ENCODE measurements around the gene CDIPT. TPM values are rescaled to one million over a fixed set of nuclear protein-coding genes. Genes with fewer than 3 reads are reported as not detected.

The CDIPT gene
- total and polyA plus RNA-seq, 2 of the 4 experiments (the other 2 are of a cell fraction), result 47.1 to 100 TPM

GRCh38 chr16:29901607-29901945, 38.5 kb upstream of the CDIPT start:
- 89% methylated on average over 18 of the region's 19 CpGs; no CpG with 5 or more reads in 1 of the 2 experiments for WGBS, 2 experiments (ENCODE audit: extremely low coverage in 2 of 2, insufficient read length in 1 of 2)
- Histone ChIP-seq H3K4me2 (ENCODE audit: low read depth, low read length) (peak overlapping the region; percentile 82), H3K9me1 (ENCODE audit: insufficient read depth, low read length) (peaks cover 12% of the 10 kb centered on the region)

More at GRCh38 chr16:29901607-29901945, 38.5 kb upstream of the CDIPT start:
- in situ Hi-C loops (cut with MboI; ENCODE audit: low sequenced_read_pairs), result no loop called here
- Histone ChIP-seq H3K4me3 (ENCODE audit: insufficient read depth, low read depth, low read length) (peak overlapping the region; percentile 87), H3K23ac (ENCODE audit: low read depth, low read length) (no peak overlapping the region), H3K9me3 (ENCODE audit: control insufficient read depth, insufficient read depth, low read length) (no peaks in the 10 kb centered on the region), H3K9ac (ENCODE audit: low read depth, low read length) (peak overlapping the region; percentile 84; the same call in 1 of the 2 replicates), H2AK9ac (replicated peaks; ENCODE audit: low read depth, low read length, poor library complexity) (no peak overlapping the region), H4K5ac (ENCODE audit: low read depth, low read length) (no peak overlapping the region), H3K14ac (replicated peaks; ENCODE audit: low read depth, low read length) (no peak overlapping the region), H3K56ac (ENCODE audit: extremely low read depth, insufficient read depth, low read length) (no peak overlapping the region), H2BK20ac (ENCODE audit: low read depth, low read length) (no peak overlapping the region), H3K36me3 (ENCODE audit: control insufficient read depth, insufficient read depth, low read length) (peaks cover 11% of the 10 kb centered on the region), H3K4ac (ENCODE audit: low read depth, low read length) (no peak overlapping the region), H4K20me1 (ENCODE audit: insufficient read depth, low read length) (peaks cover 10% of the 10 kb centered on the region), H3K18ac (ENCODE audit: low read depth, low read length) (no peak overlapping the region), H4K91ac (ENCODE audit: insufficient read depth, low read depth, low read length) (no peak overlapping the region), H2BK120ac (ENCODE audit: low read depth, low read length) (no peak overlapping the region), H3K27ac (ENCODE audit: insufficient read depth, low read length) (peak overlapping the region; percentile 88), H2BK5ac (ENCODE audit: low read depth, low read length, poor library complexity, severe bottlenecking) (peak overlapping the region; percentile 87), H2AK5ac (ENCODE audit: low read depth, low read length) (no peak overlapping the region), H3K4me1 (ENCODE audit: control insufficient read depth, insufficient read depth, low read length) (peaks cover 10% of the 10 kb centered on the region), H3K27me3 (ENCODE audit: control insufficient read depth, insufficient read depth, low read length) (peaks cover 5% of the 10 kb centered on the region; the same call in 1 of the 2 replicates), H2AFZ (replicated peaks; ENCODE audit: low read length, poor library complexity) (peak overlapping the region; percentile 97), H2BK15ac (ENCODE audit: low read depth, low read length) (no peak overlapping the region), H3K79me1 (ENCODE audit: low read depth in 1 of 2, low read length in 2 of 2) (peaks cover 13 to 31% of the 10 kb centered on the region in 2 experiments), H4K8ac (ENCODE audit: low read depth in 2 of 2, low read length in 2 of 2) (no peak overlapping the region)
- CTCF ChIA-PET, result no interaction called here
- TF ChIP-seq NFE2L2 (IDR thresholded peaks at IDR 0.05; ENCODE audit: low read depth, low read length), result no peak
- no peak for TF ChIP-seq RAD21 (IDR thresholded peaks at IDR 0.05; ENCODE audit: low read length)
- no peak for TF ChIP-seq BHLHE40 (IDR thresholded peaks at IDR 0.05; ENCODE audit: low read depth, low read length)
- TF ChIP-seq RFX5 (IDR thresholded peaks at IDR 0.05; ENCODE audit: low read depth, low read length), result no peak
- TF ChIP-seq POLR2A (IDR thresholded peaks at IDR 0.05; ENCODE audit: low read depth, low read length), result no peak
- no peak for TF ChIP-seq ELK1 (IDR thresholded peaks at IDR 0.05; ENCODE audit: borderline replicate concordance, low read depth, low read length)
- no peak for TF ChIP-seq CHD1 (IDR thresholded peaks at IDR 0.05; ENCODE audit: low read depth, low read length)
- no peak for TF ChIP-seq SMC3 (IDR thresholded peaks at IDR 0.05; ENCODE audit: low read depth, low read length)
- TF ChIP-seq USF2 (IDR thresholded peaks at IDR 0.05; ENCODE audit: low read depth, low read length), result no peak
- no peak for TF ChIP-seq MAZ (IDR thresholded peaks at IDR 0.05; ENCODE audit: borderline replicate concordance, low read depth, low read length)
- TF ChIP-seq MXI1 (IDR thresholded peaks at IDR 0.05; ENCODE audit: borderline replicate concordance, low read depth, low read length), result no peak
- no peak for TF ChIP-seq CTCF (conservative IDR thresholded peaks at IDR 0.05; ENCODE audit: low read depth, low read length)
- TF ChIP-seq MAFK (IDR thresholded peaks at IDR 0.05; ENCODE audit: low read depth, low read length), result no peak
- no peak for TF ChIP-seq RCOR1 (IDR thresholded peaks at IDR 0.05; ENCODE audit: insufficient replicate concordance, low read length)
- TF ChIP-seq CEBPB (IDR thresholded peaks at IDR 0.05; ENCODE audit: low read depth, low read length), result no peak
- TF ChIP-seq FOS (IDR thresholded peaks at IDR 0.05; ENCODE audit: low read depth, low read length), result no peak
- no TSS peak for BruUV-seq (replicated peaks)
- intact Hi-C loops (cut with micrococcal nuclease), result no loop called here
- DNase-seq (no peak), ATAC-seq (ENCODE audit: low read depth) (no peak)
- POLR2A ChIA-PET (ENCODE audit: unreplicated experiment), result no interaction called here
- dilution Hi-C loops (cut with HindIII; ENCODE audit: low sequenced_read_pairs, unreplicated experiment), result no loop called here

Data from IMR-90 (cell line).